DMS 273 (cell line): Measurements from ENCODE around the gene CCHCR1.

ENCODE experiments used
- DNase-seq: peaks from one replicate; lab custom pipeline; 2025; ENCODE audit not compliant: unreplicated experiment; lab: John Stamatoyannopoulos, UW

Gene CCHCR1

GRCh38 chr6:31110825-31111582, 46.6 kb downstream of the CCHCR1 start:
- DNase-seq, result no peak

GRCh38 chr6:31107052-31107451, 50.5 kb downstream of the CCHCR1 start:
- no peak for DNase-seq

- no peak for DNase-seq
Measured at GRCh38 chr6:31103136-31103535, 54.5 kb downstream of the CCHCR1 start.

DNA sequence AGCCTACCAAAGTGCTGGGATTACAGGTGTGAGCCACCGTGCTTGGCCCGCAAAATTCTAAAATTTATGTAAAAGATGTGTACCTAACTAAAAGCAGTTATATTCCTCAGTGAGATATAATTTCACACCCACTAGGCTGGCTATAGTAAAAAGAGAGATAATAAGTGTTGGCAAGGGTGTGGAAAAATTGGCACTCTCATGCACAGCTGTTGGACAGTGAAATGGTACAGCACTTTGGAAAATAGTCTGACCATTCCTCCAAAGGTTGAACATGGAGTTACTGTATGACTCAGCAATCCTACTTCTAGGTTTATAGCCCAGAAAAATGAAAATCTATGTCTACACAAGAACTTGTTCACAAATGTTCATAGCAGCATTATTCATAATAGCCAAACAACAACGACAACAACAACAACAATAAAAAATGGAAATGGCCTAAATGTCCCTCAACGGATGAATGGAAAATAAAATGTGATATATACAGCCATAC, 59.1 kb downstream of the CCHCR1 start:
- DNase-seq, result no peak

DNA sequence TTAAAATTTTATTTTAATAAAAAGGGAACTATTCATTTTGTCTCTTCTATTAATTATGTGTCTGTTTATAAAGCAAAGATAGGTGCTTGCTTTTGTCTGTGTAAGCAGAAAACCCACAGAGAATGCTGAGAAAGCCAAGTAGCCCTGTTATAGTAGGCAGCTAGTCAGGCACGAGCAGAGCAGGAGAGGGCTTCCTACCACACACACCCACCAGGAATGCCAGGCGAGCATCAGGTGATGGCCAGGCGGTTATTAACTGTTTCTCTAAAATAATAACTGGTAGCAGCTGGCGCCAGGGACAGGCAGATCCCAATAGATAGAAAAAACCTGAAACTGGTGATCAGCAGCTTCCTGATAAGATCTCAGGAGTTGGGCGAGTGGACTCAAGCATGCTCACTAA, 60.9 kb downstream of the CCHCR1 start:
- no peak for DNase-seq

GRCh38 chr6:31096215-31096614, 61.4 kb downstream of the CCHCR1 start:
- no peak for DNase-seq

DNA sequence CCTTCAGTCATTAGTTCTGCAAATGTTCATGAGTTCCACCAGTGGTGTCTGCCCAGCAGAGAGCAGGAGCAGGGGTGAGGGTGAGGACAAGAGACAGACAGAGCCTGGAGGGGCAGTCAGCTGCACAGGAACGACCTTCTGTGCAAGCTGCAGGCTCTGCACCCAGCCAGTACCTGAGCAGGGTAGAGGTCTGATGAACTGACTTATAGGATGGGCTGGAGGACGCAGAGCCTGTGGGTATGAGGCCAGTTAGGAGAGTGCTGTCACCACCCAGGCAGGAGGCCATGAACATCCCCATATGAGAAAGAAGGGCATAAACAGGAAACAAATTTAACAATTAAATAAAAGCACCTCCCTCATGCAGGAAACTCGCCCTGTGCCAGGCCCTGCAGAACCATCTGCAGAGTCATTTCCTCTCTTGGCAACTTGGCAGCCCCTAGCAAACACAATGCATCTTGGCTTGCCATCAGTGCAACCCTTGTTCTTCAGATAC, 63.2 kb downstream of the CCHCR1 start:
- no peak for DNase-seq

GRCh38 chr6:31092769-31093505, 64.7 kb downstream of the CCHCR1 start:
- DNase-seq, result no peak
